Testis (tissue), 2 donors: ENCODE measurements around the gene GDNF.

Source experiments
- CTCF ChIP-seq, 3 experiments: fragments of 450-650 bp in 2 of 3; fragments of 200-600 bp in 1 of 3; sonication (generic) in 1 of 3; IDR thresholded peaks; one replicate each; pipeline ENCODE4 v1.5.1; 2016 to 2019; ENCODE audit warnings: antibody characterized with exemption in 3 of 3, mild to moderate bottlenecking in 2 of 3, moderate library complexity in 1 of 3
- POLR2A ChIP-seq: fragments of 450-650 bp; IDR thresholded peaks from one replicate; pipeline ENCODE4 v1.6.1; 2017; ENCODE audit warnings: antibody characterized with exemption, mild to moderate bottlenecking, moderate library complexity

DNA sequence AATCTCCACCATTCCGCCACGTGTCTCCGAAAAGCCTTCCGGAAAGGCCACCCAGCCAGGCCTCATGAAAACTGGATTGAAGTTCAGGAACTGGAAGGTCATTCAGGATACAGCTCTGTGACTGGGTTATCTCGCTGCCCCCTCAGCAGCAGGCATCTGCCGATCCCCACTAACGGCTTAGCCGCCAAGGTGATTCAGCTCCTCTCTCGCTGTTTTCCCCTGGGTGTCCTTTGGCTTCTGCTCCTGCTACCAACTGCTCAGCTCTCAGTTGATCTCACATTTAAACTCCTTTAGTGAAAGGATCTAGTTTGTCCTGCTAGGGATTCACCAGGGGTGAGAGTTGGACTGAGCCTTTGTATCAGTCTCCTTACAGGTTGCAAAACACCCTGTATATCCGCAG lies 2.2 kb upstream of the GDNF start:
- TF ChIP-seq CTCF (IDR thresholded peaks at IDR 0.05): no peak
- no peak for TF ChIP-seq POLR2A
